Transverse colon (tissue), 3 donors: ENCODE results near the gene TMEM270.

ENCODE experiments used
- CTCF ChIP-seq, 5 experiments: fragments of 200-600 bp in 3 of 5; fragments of 450-650 bp in 2 of 5; sonication (generic) in 3 of 5; IDR thresholded peaks; 1 replicate in 2 of 5; 2 replicates in 3 of 5; pipeline ENCODE4 v1.5.1; 2016 to 2017; ENCODE audit warnings: antibody characterized with exemption in 5 of 5, inconsistent platforms in 3 of 5, mild to moderate bottlenecking in 2 of 5, moderate library complexity in 1 of 5
- POLR2A ChIP-seq: fragments of 450-650 bp; IDR thresholded peaks from one replicate; pipeline ENCODE4 v1.6.1; 2016; ENCODE audit warnings: antibody characterized with exemption, mild to moderate bottlenecking, moderate library complexity

GRCh38 chr7:73894166-73894565, 33.2 kb downstream of the TMEM270 start:
- no peak for TF ChIP-seq CTCF (IDR thresholded peaks at IDR 0.05)
- TF ChIP-seq POLR2A: no peak
